Measurements from ENCODE around the gene ZNF467.

- TF ChIP-seq CTCF (IDR thresholded peaks at IDR 0.05) (no peak), EZH2 (IDR thresholded peaks at IDR 0.05; ENCODE audit: borderline replicate concordance, insufficient read depth, low read depth, low read length, poor library complexity, severe bottlenecking) (no peak)
These were observed 4.4 kb upstream of the ZNF467 start for GRCh38 chr7:149777551-149778326.

Data from B cell (primary cell).